Mesenchymal stem cell (in vitro differentiated cells and primary cell): ENCODE results near the gene SP8.

ENCODE experiments used
- DNase-seq: peaks from one replicate; pipeline ENCODE4 v3.0.0-alpha.2; 2013
- H2AFZ ChIP-seq: one replicate; pipeline ENCODE4 v1.6.1; 2013; ENCODE audit warnings: low read depth, mild to moderate bottlenecking, control low read depth, inconsistent platforms, low read length, moderate library complexity
- H2AK5ac ChIP-seq: 2 replicates; pipeline ENCODE4 v1.6.1; 2013; ENCODE audit warnings: low read length, moderate library complexity, mild to moderate bottlenecking, inconsistent platforms; ENCODE audit not compliant: severe bottlenecking
- H2BK120ac ChIP-seq: one replicate; pipeline ENCODE4 v1.6.1; 2013; ENCODE audit warnings: low read depth, mild to moderate bottlenecking, inconsistent platforms, low read length, moderate library complexity
- H2BK12ac ChIP-seq, 2 experiments: one replicate each; pipeline ENCODE4 v1.6.1; 2013; ENCODE audit warnings: inconsistent platforms in 2 of 2, low read length in 2 of 2, mild to moderate bottlenecking in 2 of 2, moderate library complexity in 2 of 2, control low read depth in 1 of 2
- H2BK15ac ChIP-seq: one replicate; pipeline ENCODE4 v1.6.1; 2013; ENCODE audit warnings: mild to moderate bottlenecking, low read depth, inconsistent platforms; ENCODE audit not compliant: poor library complexity, severe bottlenecking
- H2BK5ac ChIP-seq: 2 replicates; pipeline ENCODE4 v1.6.1; 2013; ENCODE audit warnings: low read depth, mild to moderate bottlenecking, low read length, control low read depth, inconsistent platforms; ENCODE audit not compliant: poor library complexity, severe bottlenecking
- H3K14ac ChIP-seq, 2 experiments: one replicate each; pipeline ENCODE4 v1.6.1; 2013; ENCODE audit warnings: inconsistent platforms in 2 of 2, low read length in 2 of 2, control low read depth in 1 of 2, mild to moderate bottlenecking in 1 of 2, moderate library complexity in 1 of 2
- H3K18ac ChIP-seq, 2 experiments: one replicate each; pipeline ENCODE4 v1.6.1; 2013; ENCODE audit warnings: inconsistent platforms in 2 of 2, low read length in 2 of 2, control low read depth in 1 of 2, low read depth in 1 of 2, mild to moderate bottlenecking in 1 of 2
- H3K23ac ChIP-seq, 2 experiments: one replicate each; pipeline ENCODE4 v1.6.1; 2013; ENCODE audit warnings: inconsistent platforms in 2 of 2, low read length in 2 of 2, mild to moderate bottlenecking in 2 of 2, moderate library complexity in 2 of 2, control low read depth in 1 of 2
- H3K27ac ChIP-seq: 2 replicates; pipeline ENCODE4 v1.5.1; 2013; ENCODE audit warnings: mild to moderate bottlenecking, moderate library complexity, low read length, control low read depth, inconsistent platforms; ENCODE audit not compliant: poor library complexity, severe bottlenecking
- H3K27me3 ChIP-seq, 2 experiments: 2 replicates each; pipeline versions ENCODE4 v1.6.1 to v1.7.0; 2013; ENCODE audit warnings: low read length in 2 of 2, mild to moderate bottlenecking in 2 of 2, moderate library complexity in 2 of 2, control low read depth in 1 of 2, inconsistent platforms in 1 of 2; ENCODE audit not compliant: control insufficient read depth in 1 of 2, insufficient read depth in 1 of 2
- H3K36me3 ChIP-seq, 2 experiments: 2 replicates each; pipeline versions ENCODE4 v1.6.1 to v1.7.0; 2013; ENCODE audit warnings: low read length in 2 of 2, control low read depth in 1 of 2, inconsistent platforms in 1 of 2, low read depth in 1 of 2, mild to moderate bottlenecking in 1 of 2; ENCODE audit not compliant: insufficient read depth in 2 of 2, control insufficient read depth in 1 of 2
- H3K4ac ChIP-seq, 2 experiments: one replicate each; pipeline ENCODE4 v1.6.1; 2013; ENCODE audit warnings: inconsistent platforms in 2 of 2, low read length in 2 of 2, mild to moderate bottlenecking in 2 of 2, moderate library complexity in 2 of 2, control low read depth in 1 of 2, low read depth in 1 of 2
- H3K4me1 ChIP-seq: 2 replicates; pipeline ENCODE4 v1.6.1; 2013; ENCODE audit warnings: low read depth, low read length, control low read depth; ENCODE audit not compliant: control insufficient read depth, insufficient read depth
- H3K4me2 ChIP-seq: 2 replicates; pipeline ENCODE4 v1.6.1; 2013; ENCODE audit warnings: low read length, mild to moderate bottlenecking, inconsistent platforms; ENCODE audit not compliant: poor library complexity, severe bottlenecking
- H3K4me3 ChIP-seq, 2 experiments: 2 replicates each; pipeline versions ENCODE4 v1.5.1 to v1.7.0; 2013; ENCODE audit warnings: low read length in 2 of 2, mild to moderate bottlenecking in 2 of 2, control low read depth in 1 of 2, low read depth in 1 of 2; ENCODE audit not compliant: insufficient read depth in 1 of 2
- H3K79me1 ChIP-seq: replicated peaks from 2 replicates; pipeline ENCODE4 v1.6.1; 2013; ENCODE audit warnings: mild to moderate bottlenecking, control low read depth, low read length, inconsistent platforms; ENCODE audit not compliant: poor library complexity, severe bottlenecking
- H3K9ac ChIP-seq: 2 replicates; pipeline ENCODE4 v1.7.0; 2013; ENCODE audit warnings: mild to moderate bottlenecking, low read length, moderate library complexity
- H3K9me3 ChIP-seq: 2 replicates; pipeline ENCODE4 v1.7.0; 2013; ENCODE audit warnings: mild to moderate bottlenecking, low read length; ENCODE audit not compliant: control insufficient read depth
- H4K8ac ChIP-seq: one replicate; pipeline ENCODE4 v1.6.1; 2013; ENCODE audit warnings: inconsistent platforms, mild to moderate bottlenecking, low read length, moderate library complexity
- H4K91ac ChIP-seq: one replicate; pipeline ENCODE4 v1.6.1; 2013; ENCODE audit warnings: mild to moderate bottlenecking, low read length, inconsistent platforms
- WGBS: methylation state at CpG from one replicate; pipeline ENCODE4 v1.1.7; 2013; ENCODE audit warnings: mixed read lengths; 5-methylcytosine and 5-hydroxymethylcytosine counted together

SP8 gene

DNA sequence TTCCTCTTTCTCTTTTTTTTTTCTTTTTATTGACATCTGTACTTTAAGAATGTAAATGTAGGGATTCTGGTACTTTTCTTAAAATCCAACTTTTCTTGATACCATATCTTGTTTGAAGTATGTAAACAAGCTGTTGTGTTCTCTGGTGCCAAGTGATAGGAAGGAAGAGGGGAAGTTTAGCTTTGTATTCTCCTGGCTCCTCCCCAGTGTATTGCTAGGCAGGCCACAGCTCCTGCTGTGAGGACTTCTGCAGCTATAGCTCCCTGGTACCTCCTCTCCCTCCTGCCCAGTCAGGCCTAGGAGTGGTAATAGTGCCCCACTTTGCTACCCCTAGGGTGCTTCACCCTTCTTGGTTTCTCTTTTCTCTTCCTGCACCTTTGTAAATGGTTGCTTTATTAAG is 45.3 kb upstream of the SP8 start:
- H3K27me3 ChIP-seq: no peaks in the 10 kb centered on the region
- H3K36me3 ChIP-seq: no peaks in the 10 kb centered on the region
- H3K4me2 ChIP-seq: no peak overlapping the region
- H3K4ac ChIP-seq: no peak overlapping the region
- H2BK5ac ChIP-seq: no peak overlapping the region
- H3K4me1 ChIP-seq: no peaks in the 10 kb centered on the region
- H2BK15ac ChIP-seq: no peak overlapping the region
- no peak overlapping the region for H3K4me3 ChIP-seq
- H4K91ac ChIP-seq: no peak overlapping the region
- no peak overlapping the region for H2AK5ac ChIP-seq
- H3K23ac ChIP-seq: no peak overlapping the region
- no peak overlapping the region for H3K27ac ChIP-seq
- no peak overlapping the region for H4K8ac ChIP-seq
- no peaks in the 10 kb centered on the region for H3K79me1 ChIP-seq
- no peak for DNase-seq
- no peak overlapping the region for H3K9ac ChIP-seq
- no peak overlapping the region for H3K18ac ChIP-seq
- no peak overlapping the region for H2BK12ac ChIP-seq
- no peak overlapping the region for H2BK120ac ChIP-seq
- H2AFZ ChIP-seq: no peak overlapping the region
- no peaks in the 10 kb centered on the region for H3K9me3 ChIP-seq
- H3K14ac ChIP-seq: no peak overlapping the region

DNA sequence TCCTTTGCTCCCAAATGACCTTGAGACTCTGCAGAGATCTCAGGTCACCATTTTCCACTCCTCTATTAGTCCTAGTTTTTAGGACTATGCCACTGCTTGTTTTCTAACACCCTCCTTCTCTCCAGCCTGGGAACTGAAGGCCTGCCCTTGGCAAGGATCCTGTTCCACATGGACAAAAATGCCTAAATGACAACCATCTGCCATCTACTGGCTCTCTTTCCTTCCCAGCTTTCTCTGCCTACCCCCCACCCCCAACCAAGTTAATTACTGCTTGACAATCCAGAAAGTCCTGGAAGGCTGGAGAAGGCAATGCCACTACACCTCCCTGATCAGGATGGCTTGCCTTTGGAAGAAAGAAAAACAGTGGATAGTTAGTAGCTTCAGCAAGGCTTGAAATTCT is 44.8 kb upstream of the SP8 start:
- Histone ChIP-seq H3K23ac (no peak overlapping the region), H3K4me3 (no peak overlapping the region), H2BK120ac (no peak overlapping the region), H3K9me3 (no peaks in the 10 kb centered on the region), H3K4me2 (no peak overlapping the region), H3K36me3 (no peaks in the 10 kb centered on the region), H2AK5ac (no peak overlapping the region), H2BK12ac (no peak overlapping the region), H3K4me1 (no peaks in the 10 kb centered on the region), H2BK15ac (no peak overlapping the region), H3K27me3 (peaks cover 0 to under 1% of the 10 kb centered on the region in 2 experiments), H4K91ac (no peak overlapping the region), H3K9ac (no peak overlapping the region), H3K14ac (no peak overlapping the region), H2AFZ (no peak overlapping the region), H4K8ac (no peak overlapping the region), H3K27ac (no peak overlapping the region), H3K4ac (no peak overlapping the region), H3K18ac (no peak overlapping the region), H2BK5ac (no peak overlapping the region), H3K79me1 (no peaks in the 10 kb centered on the region)
- DNase-seq: no peak

DNA sequence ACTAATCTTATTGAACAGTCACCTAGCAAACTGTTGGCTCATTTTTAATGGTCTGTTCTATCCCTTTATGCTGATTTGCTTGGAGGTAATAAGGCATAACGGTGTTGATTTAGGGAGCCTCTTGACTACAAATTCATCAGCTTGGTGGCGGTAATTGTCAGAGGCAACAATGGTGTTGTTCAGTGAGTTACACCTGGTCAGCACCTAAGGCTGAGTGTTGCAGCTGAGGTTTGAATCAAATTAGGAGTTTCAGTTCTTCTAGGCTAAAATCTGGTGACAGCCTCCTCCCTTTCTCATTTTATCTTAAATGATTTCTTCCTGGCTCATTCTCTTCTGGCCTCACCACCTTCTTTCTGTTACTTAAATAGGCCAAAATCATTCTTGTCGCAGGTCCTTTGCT is 42.3 kb upstream of the SP8 start:
- Histone ChIP-seq H3K4me2 (no peak overlapping the region), H3K4me3 (no peak overlapping the region), H2BK15ac (no peak overlapping the region), H3K27ac (no peak overlapping the region), H3K18ac (no peak overlapping the region), H3K79me1 (no peaks in the 10 kb centered on the region), H3K23ac (no peak overlapping the region), H3K4ac (no peak overlapping the region), H2BK120ac (no peak overlapping the region), H2AFZ (no peak overlapping the region), H4K91ac (no peak overlapping the region), H3K9me3 (no peaks in the 10 kb centered on the region), H3K14ac (no peak overlapping the region), H3K36me3 (no peaks in the 10 kb centered on the region), H3K9ac (no peak overlapping the region), H3K27me3 (peaks cover 0 to 3% of the 10 kb centered on the region in 2 experiments), H3K4me1 (no peaks in the 10 kb centered on the region), H2AK5ac (no peak overlapping the region), H2BK12ac (no peak overlapping the region), H4K8ac (no peak overlapping the region), H2BK5ac (no peak overlapping the region)
- no peak for DNase-seq
- 80% methylated on average over 3 of the region's 3 CpGs for WGBS

DNA sequence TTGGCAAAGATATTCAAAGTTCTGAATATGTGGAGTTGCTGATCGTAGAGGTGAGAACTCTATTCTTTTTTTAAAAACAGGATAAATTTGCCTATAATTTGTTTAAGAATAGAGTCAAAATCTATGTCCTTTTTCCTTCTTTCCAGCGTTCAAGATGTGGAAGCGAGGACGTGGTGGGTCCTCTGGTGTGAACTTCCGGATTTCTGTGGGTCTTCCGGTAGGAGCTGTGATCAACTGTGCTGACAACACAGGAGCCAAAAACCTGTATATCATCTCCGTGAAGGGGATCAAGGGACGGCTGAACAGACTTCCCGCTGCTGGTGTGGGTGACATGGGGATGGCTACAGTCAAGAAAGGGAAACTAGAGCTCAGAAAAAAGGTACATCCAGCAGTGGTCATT is 40.5 kb upstream of the SP8 start:
- 89% methylated on average over 8 of the region's 9 CpGs for WGBS

More for the DNA sequence above, 40.5 kb upstream of the SP8 start:
- no peak overlapping the region for H4K91ac ChIP-seq
- no peak overlapping the region for H3K4me2 ChIP-seq
- H2BK15ac ChIP-seq: no peak overlapping the region
- H3K18ac ChIP-seq: no peak overlapping the region
- H4K8ac ChIP-seq: no peak overlapping the region
- no peak overlapping the region for H2BK5ac ChIP-seq
- H2BK120ac ChIP-seq: no peak overlapping the region
- no peak overlapping the region for H3K23ac ChIP-seq
- H2BK12ac ChIP-seq: no peak overlapping the region
- no peak overlapping the region for H3K9ac ChIP-seq
- H2AFZ ChIP-seq: no peak overlapping the region
- peaks cover 0 to 3% of the 10 kb centered on the region in 2 experiments for H3K27me3 ChIP-seq
- no peak overlapping the region for H2AK5ac ChIP-seq
- no peaks in the 10 kb centered on the region for H3K9me3 ChIP-seq
- H3K27ac ChIP-seq: no peak overlapping the region
- no peak overlapping the region for H3K14ac ChIP-seq
- H3K4me1 ChIP-seq: no peaks in the 10 kb centered on the region
- no peaks in the 10 kb centered on the region for H3K36me3 ChIP-seq
- H3K4ac ChIP-seq: no peak overlapping the region
- no peak for DNase-seq
- H3K79me1 ChIP-seq: no peaks in the 10 kb centered on the region
- no peak overlapping the region for H3K4me3 ChIP-seq
